ENCODE measurements around the gene DEFB132. TPM values are rescaled to one million over a fixed set of nuclear protein-coding genes. Genes with fewer than 3 reads are reported as not detected.
A peak's percentile ranks its signal among the peaks of the same experiment; 100 is the strongest.

The DEFB132 gene
- total RNA-seq, 1 donor, result not detected

DNA sequence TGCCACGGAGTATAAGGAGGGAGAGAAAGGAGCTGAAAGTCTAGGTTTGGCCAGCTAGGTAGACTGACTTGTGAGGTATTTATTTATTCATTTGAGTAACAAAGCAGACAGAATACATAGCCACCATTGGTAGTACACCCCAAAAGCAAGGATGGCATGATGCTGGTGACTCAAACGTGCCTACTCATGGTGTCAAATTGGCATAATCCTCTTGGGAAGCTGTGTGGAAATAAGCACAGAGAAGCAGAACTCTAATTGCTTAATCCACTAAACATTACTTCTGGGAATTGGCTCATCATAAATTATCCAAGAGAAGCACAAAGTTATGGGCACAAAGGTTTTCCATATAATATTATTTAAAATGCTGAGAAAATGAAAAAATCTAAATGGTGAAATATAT lies 2.5 kb downstream of the DEFB132 start:
- no peak overlapping the region for H3K4me3 ChIP-seq (ENCODE audit: low read depth, low read length)
- TF ChIP-seq, protein P1, sequence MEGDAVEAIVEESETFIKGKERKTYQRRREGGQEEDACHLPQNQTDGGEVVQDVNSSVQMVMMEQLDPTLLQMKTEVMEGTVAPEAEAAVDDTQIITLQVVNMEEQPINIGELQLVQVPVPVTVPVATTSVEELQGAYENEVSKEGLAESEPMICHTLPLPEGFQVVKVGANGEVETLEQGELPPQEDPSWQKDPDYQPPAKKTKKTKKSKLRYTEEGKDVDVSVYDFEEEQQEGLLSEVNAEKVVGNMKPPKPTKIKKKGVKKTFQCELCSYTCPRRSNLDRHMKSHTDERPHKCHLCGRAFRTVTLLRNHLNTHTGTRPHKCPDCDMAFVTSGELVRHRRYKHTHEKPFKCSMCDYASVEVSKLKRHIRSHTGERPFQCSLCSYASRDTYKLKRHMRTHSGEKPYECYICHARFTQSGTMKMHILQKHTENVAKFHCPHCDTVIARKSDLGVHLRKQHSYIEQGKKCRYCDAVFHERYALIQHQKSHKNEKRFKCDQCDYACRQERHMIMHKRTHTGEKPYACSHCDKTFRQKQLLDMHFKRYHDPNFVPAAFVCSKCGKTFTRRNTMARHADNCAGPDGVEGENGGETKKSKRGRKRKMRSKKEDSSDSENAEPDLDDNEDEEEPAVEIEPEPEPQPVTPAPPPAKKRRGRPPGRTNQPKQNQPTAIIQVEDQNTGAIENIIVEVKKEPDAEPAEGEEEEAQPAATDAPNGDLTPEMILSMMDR (IDR thresholded peaks at IDR 0.05; ENCODE audit: insufficient read depth, low read depth, low read length), result no peak
- DNase-seq (ENCODE audit: low read depth), result no peak

- no peak for DNase-seq (ENCODE audit: low read depth)
- no peak overlapping the region for H3K4me3 ChIP-seq (ENCODE audit: low read depth, low read length)
- TF ChIP-seq, protein P1 (IDR thresholded peaks at IDR 0.05; ENCODE audit: insufficient read depth, low read depth, low read length), result no peak
These were observed 6.2 kb downstream of the DEFB132 start for GRCh38 chr20:263701-264100.

DNA sequence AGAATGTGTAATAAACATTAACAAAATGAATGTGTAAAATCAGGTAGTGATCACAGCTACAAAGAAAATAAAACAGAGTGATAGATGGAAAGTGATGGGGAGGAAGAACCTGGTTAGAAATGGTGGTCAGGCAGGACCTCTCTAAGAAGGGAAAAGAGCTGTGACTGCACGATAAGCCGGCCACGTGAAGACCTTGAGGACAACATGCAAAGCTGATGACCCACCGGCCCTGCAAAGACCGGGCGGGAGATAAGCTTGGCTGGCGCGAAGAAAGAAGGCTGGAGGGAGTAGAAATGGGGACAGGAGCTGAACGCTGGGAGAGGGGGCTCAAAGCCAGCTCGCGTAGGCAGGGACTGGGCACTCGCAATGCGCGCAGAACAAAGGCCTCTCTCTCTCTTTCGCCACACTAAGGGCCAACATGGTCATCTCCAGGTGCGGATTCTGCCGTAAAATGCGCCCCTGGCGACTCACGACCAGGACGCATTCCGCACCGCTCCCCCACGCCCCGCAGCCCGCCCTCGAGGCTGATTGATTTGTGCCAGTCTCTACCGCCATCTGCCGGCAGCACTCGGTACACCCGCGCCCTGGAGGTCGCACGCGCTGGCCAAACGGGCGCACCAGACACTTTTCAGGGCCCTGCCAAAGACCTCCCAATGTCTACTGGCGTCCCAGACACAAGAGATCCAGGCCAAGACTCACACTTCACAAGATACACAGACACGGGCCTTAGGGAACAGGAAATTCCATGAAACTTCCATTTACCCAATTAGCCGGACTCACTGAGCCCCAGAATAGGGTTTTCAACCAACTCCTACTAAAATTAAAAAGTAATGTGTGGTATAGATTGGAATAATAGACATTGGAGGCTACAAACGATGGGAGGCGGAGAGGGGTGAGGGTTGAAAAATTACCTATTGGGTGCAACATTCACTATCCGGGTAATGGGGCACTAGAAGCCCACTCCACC lies 9.4 kb downstream of the DEFB132 start:
- peak; percentile 63 for DNase-seq (ENCODE audit: low read depth)
- H3K4me3 ChIP-seq (ENCODE audit: low read depth, low read length), result peak overlapping the region; percentile 69
- TF ChIP-seq, protein P1 (IDR thresholded peaks at IDR 0.05; ENCODE audit: insufficient read depth, low read depth, low read length), result peak; percentile 90

- TF ChIP-seq, protein P1 (IDR thresholded peaks at IDR 0.05; ENCODE audit: insufficient read depth, low read depth, low read length), result no peak
- no peak for DNase-seq (ENCODE audit: low read depth)
- H3K4me3 ChIP-seq (ENCODE audit: low read depth, low read length), result no peak overlapping the region
These were observed 13.0 kb downstream of the DEFB132 start for GRCh38 chr20:270517-270916.

DNA sequence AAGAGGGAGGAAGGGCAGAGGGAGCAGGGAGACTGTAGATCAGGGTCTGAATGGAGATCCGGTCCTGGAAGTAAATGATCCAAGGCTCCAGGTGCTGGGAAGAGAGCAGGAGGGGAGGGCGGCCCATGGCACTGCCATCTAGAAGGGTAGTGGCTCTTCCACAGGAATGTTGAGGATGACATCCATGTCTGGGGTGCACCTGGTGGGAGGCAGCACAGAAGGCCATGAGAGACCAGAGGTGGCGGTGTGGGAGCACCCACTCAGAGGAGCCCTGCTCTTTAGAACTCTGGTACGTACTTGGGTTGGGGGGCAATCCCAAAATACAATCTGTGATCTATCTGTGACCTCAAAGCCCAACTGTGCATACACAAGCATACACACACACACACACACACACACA lies 13.5 kb downstream of the DEFB132 start:
- DNase-seq (ENCODE audit: low read depth), result no peak
- H3K4me3 ChIP-seq (ENCODE audit: low read depth, low read length), result no peak overlapping the region
- TF ChIP-seq, protein P1 (IDR thresholded peaks at IDR 0.05; ENCODE audit: insufficient read depth, low read depth, low read length), result no peak

DNA sequence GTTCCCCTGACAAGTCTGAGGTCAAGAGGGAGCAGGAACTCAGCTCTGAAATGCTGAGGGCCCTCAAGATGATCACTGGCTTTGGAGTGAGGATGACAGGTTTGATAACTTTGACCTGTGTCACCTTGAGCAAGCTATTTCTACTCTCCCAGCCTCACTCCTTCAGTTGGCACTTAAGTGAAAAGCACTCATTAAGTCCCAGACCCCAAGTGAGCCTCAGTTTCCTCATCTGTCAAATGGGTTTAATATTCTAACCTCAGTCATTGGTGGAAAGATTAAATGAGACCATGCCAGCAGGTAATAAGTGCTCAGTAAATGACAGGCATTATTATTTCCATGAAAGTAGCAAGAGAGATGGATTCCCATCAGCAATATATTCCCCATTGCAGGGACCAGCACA lies 14.0 kb downstream of the DEFB132 start:
- H3K4me3 ChIP-seq (ENCODE audit: low read depth, low read length), result no peak overlapping the region
- TF ChIP-seq, protein P1 (IDR thresholded peaks at IDR 0.05; ENCODE audit: insufficient read depth, low read depth, low read length), result no peak
- no peak for DNase-seq (ENCODE audit: low read depth)
